Prostate gland (tissue), 2 donors: ENCODE data around the gene TOPAZ1.

Experiments
- CTCF ChIP-seq, 4 experiments: fragments of 200-600 bp in 2 of 4; fragments of 450-650 bp in 2 of 4; sonication (generic) in 2 of 4; IDR thresholded peaks; 1 replicate in 3 of 4; 2 replicates in 1 of 4; pipeline ENCODE4 v1.5.1; 2016 to 2019; ENCODE audit warnings: antibody characterized with exemption in 4 of 4, mild to moderate bottlenecking in 2 of 4, moderate library complexity in 2 of 4
- POLR2A ChIP-seq: fragments of 450-650 bp; IDR thresholded peaks from one replicate; pipeline ENCODE4 v1.6.1; 2016; ENCODE audit warnings: antibody characterized with exemption, mild to moderate bottlenecking
- POLR2AphosphoS5 ChIP-seq: sonication (generic); formaldehyde crosslinking; IDR thresholded peaks from one replicate; pipeline ENCODE4 v1.6.1; 2017; ENCODE audit warnings: antibody characterized with exemption

DNA sequence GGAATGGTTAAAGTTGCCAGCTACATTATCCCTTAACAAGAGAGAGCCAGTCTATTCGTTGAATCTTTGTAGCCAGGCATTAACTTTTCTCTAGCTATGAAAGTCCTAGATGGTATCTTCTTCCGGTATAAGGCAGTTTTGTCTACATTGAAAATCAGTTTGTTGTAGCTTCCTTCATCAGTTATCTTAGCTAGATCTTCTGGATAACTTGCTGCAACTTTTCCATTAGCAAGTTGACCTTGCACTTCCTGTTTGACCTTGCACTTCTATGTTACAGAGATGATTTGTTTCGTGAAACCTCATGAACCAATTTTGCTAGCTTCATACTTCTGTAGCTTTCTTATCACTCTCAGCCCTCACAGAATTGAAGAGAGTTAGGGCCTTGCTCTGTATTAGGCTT is 24.1 kb downstream of the TOPAZ1 start:
- no peak for TF ChIP-seq CTCF (IDR thresholded peaks at IDR 0.05)
- no peak for TF ChIP-seq POLR2A
- TF ChIP-seq POLR2AphosphoS5, result no peak
